ENCODE results near the gene ITM2C.

The ITM2C gene

DNA sequence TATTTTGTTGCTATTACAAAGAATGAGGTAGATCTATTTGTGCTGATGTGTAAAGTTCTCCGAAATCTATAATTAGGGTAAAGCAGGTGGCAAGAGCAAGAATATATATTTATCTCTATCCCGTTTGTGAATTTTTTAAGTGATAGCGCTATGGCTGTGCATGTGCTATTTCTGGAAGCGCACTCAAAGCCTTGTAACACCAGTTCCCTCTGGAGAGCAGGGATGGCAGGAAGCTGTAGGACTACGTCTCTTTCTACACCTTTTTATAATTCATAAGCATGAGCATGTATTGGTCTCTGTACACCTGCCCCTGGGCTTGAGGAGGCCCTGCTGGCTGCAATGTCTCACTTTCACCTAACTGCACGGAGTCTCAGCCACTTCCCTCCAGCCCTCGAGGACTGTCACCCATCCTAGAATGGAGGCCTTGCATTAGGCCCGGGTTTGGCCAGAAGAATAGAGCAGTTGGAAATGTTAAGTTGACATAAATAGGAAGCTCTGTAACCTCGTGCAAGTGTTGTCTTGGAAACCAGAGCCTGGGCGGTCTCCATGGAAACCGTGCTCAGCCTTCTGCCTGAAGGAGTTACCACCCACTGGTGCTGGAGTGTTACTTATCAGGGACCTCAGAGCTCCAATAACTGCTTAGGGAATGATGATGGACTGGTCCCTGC lies 20.9 kb downstream of the ITM2C start:
- H3K4me3 ChIP-seq (ENCODE audit: extremely low read depth, insufficient read depth, low read length, poor library complexity, severe bottlenecking) = no peak overlapping the region
- H3K27ac ChIP-seq (ENCODE audit: low read depth, low read length, severe bottlenecking) = no peak overlapping the region
- no peaks in the 10 kb centered on the region for H3K9me3 ChIP-seq (ENCODE audit: control insufficient read depth, low read length)
- no peaks in the 10 kb centered on the region for H3K36me3 ChIP-seq (ENCODE audit: control insufficient read depth, insufficient read depth, low read length)
- WGBS, 2 experiments (ENCODE audit: insufficient coverage in 2 of 2) = 51 to 62% methylated on average over 5 to 10 of the region's 11 CpGs
- peaks cover 10% of the 10 kb centered on the region for H3K4me1 ChIP-seq (ENCODE audit: control insufficient read depth, insufficient read depth, low read length, poor library complexity, severe bottlenecking)

GRCh38 chr2:230886206-230886605 lies 21.5 kb downstream of the ITM2C start:
- Histone ChIP-seq H3K27ac (ENCODE audit: low read depth, low read length, severe bottlenecking) (no peak overlapping the region), H3K9me3 (ENCODE audit: control insufficient read depth, low read length) (no peaks in the 10 kb centered on the region), H3K4me1 (ENCODE audit: control insufficient read depth, insufficient read depth, low read length, poor library complexity, severe bottlenecking) (peaks cover 15% of the 10 kb centered on the region), H3K4me3 (ENCODE audit: extremely low read depth, insufficient read depth, low read length, poor library complexity, severe bottlenecking) (no peak overlapping the region), H3K36me3 (ENCODE audit: control insufficient read depth, insufficient read depth, low read length) (no peaks in the 10 kb centered on the region)
- WGBS, 2 experiments (ENCODE audit: insufficient coverage in 2 of 2) = 68 to 87% methylated on average over 5 of the region's 5 CpGs

DNA sequence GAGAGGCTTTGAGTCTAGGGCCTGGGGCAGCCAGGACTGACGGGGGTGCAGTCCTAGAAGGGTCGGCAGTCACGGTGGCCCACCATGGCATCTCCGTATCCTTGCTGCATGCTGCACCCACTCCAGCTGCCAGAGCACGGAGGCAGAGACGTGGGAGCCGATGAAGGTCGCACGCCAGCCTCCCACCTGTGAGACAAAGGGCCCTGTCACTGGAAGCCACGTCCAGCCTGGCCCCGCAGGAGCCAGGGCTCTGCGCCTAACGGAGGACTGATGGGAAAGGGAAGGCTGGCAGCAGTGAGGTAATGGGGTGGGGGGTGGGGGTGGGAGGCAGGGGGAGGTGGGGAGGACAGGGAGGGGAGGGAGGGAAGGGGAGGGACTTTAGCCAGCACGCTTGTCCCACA lies 21.9 kb downstream of the ITM2C start:
- no peak overlapping the region for H3K27ac ChIP-seq (ENCODE audit: low read depth, low read length, severe bottlenecking)
- peaks cover 19% of the 10 kb centered on the region for H3K4me1 ChIP-seq (ENCODE audit: control insufficient read depth, insufficient read depth, low read length, poor library complexity, severe bottlenecking)
- H3K36me3 ChIP-seq (ENCODE audit: control insufficient read depth, insufficient read depth, low read length) = no peaks in the 10 kb centered on the region
- 65 to 71% methylated on average over 9 to 12 of the region's 14 CpGs for WGBS, 2 experiments (ENCODE audit: insufficient coverage in 2 of 2)
- H3K9me3 ChIP-seq (ENCODE audit: control insufficient read depth, low read length) = no peaks in the 10 kb centered on the region
- H3K4me3 ChIP-seq (ENCODE audit: extremely low read depth, insufficient read depth, low read length, poor library complexity, severe bottlenecking) = no peak overlapping the region

- Histone ChIP-seq H3K4me3 (ENCODE audit: extremely low read depth, insufficient read depth, low read length, poor library complexity, severe bottlenecking) (no peak overlapping the region), H3K9me3 (ENCODE audit: control insufficient read depth, low read length) (peaks cover 3% of the 10 kb centered on the region), H3K4me1 (ENCODE audit: control insufficient read depth, insufficient read depth, low read length, poor library complexity, severe bottlenecking) (peaks cover 19% of the 10 kb centered on the region), H3K36me3 (ENCODE audit: control insufficient read depth, insufficient read depth, low read length) (no peaks in the 10 kb centered on the region), H3K27ac (ENCODE audit: low read depth, low read length, severe bottlenecking) (no peak overlapping the region)
- 77 to 81% methylated on average over 4 to 5 of the region's 7 CpGs for WGBS, 2 experiments (ENCODE audit: insufficient coverage in 2 of 2)
Measured at GRCh38 chr2:230887342-230887741, 22.6 kb downstream of the ITM2C start.

GRCh38 chr2:230888824-230889400 lies 24.2 kb downstream of the ITM2C start:
- H3K36me3 ChIP-seq (ENCODE audit: control insufficient read depth, insufficient read depth, low read length) = no peaks in the 10 kb centered on the region
- peaks cover 6% of the 10 kb centered on the region for H3K9me3 ChIP-seq (ENCODE audit: control insufficient read depth, low read length)
- no peak overlapping the region for H3K27ac ChIP-seq (ENCODE audit: low read depth, low read length, severe bottlenecking)
- no peak overlapping the region for H3K4me3 ChIP-seq (ENCODE audit: extremely low read depth, insufficient read depth, low read length, poor library complexity, severe bottlenecking)
- H3K4me1 ChIP-seq (ENCODE audit: control insufficient read depth, insufficient read depth, low read length, poor library complexity, severe bottlenecking) = peaks cover 33% of the 10 kb centered on the region
- 95 to 100% methylated on average over 4 to 9 of the region's 14 CpGs for WGBS, 2 experiments (ENCODE audit: insufficient coverage in 2 of 2)

DNA sequence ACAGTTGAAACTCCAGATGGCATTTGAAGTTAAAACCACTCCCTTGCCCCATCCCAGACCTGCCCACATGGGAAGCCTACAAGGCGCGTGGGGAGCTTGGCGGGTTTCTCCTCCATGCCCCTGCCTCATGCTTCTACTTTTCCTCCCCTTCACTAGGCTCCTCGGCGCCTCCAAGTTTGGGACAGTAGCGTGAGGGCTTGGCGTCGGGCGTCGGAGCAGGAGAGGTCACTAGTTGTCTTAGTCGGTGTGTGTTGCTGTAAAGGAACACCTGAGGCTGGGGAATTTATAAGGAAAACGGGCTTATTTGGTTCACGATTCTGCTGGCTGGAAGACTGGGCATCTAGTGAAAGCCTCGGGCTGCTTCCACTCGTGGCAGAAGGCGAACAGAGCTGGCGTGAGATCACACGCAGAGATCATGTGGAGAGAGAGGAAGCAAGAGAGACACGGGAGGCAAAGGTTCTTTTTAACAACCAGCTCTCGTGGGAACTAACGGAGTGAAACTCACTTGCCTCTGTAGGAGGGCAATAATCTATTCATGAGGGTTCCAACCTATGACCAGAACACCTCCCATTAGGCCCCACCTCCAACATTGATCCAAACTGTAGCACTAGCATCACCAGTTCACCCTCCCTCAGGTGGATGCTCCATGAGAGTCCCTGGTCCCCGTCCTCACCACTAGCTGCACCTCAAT lies 25.3 kb downstream of the ITM2C start:
- no peak overlapping the region for H3K4me3 ChIP-seq (ENCODE audit: extremely low read depth, insufficient read depth, low read length, poor library complexity, severe bottlenecking)
- 82 to 90% methylated on average over 13 to 22 of the region's 22 CpGs for WGBS, 2 experiments (ENCODE audit: insufficient coverage in 2 of 2)
- H3K27ac ChIP-seq (ENCODE audit: low read depth, low read length, severe bottlenecking) = no peak overlapping the region
- no peaks in the 10 kb centered on the region for H3K36me3 ChIP-seq (ENCODE audit: control insufficient read depth, insufficient read depth, low read length)
- peaks cover 6% of the 10 kb centered on the region for H3K9me3 ChIP-seq (ENCODE audit: control insufficient read depth, low read length)
- H3K4me1 ChIP-seq (ENCODE audit: control insufficient read depth, insufficient read depth, low read length, poor library complexity, severe bottlenecking) = peaks cover 38% of the 10 kb centered on the region

DNA sequence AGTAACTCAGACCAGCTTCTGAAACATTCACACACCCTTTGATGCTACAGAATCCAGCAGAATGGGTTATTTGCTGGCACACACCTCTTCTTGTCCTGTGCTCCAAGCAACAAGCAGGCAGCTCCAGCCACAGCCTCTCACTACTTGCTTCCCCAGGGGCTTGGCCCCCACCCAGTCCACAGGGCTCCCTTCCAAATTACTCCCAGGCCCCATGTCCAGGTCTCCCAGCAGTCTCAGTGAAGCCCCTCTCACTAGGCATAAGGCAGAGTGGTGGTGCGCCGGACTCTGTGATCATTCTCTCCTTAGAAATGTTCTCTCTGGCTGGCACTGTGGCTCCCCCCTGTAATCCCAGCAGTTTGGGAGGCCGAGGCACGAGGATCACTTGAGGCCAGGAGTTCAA lies 25.9 kb downstream of the ITM2C start:
- Histone ChIP-seq H3K4me1 (ENCODE audit: control insufficient read depth, insufficient read depth, low read length, poor library complexity, severe bottlenecking) (peaks cover 37% of the 10 kb centered on the region), H3K4me3 (ENCODE audit: extremely low read depth, insufficient read depth, low read length, poor library complexity, severe bottlenecking) (no peak overlapping the region), H3K9me3 (ENCODE audit: control insufficient read depth, low read length) (peaks cover 6% of the 10 kb centered on the region), H3K27ac (ENCODE audit: low read depth, low read length, severe bottlenecking) (no peak overlapping the region), H3K36me3 (ENCODE audit: control insufficient read depth, insufficient read depth, low read length) (no peaks in the 10 kb centered on the region)
- 93 to 94% methylated on average over 4 of the region's 4 CpGs for WGBS, 2 experiments (ENCODE audit: insufficient coverage in 2 of 2)

DNA sequence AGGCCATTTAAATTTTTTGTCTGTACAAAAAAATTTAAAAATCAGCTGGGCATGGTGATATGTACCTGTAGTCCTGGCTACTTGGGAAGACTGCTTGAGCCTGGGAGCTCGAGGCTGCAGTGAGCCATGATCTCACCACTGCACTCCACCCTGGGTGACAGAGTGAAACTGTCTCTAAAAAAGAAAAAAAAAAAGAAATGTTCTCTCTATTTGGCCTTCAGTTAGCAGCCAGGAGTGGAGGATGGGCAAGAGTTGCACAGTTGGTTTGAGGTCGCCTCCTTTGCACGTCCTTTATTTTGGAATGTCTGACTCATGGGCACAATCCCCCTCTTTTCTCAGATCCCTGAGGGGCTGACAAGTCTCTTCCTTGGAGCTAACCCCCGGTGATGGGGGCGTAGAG lies 26.3 kb downstream of the ITM2C start:
- Histone ChIP-seq H3K4me1 (ENCODE audit: control insufficient read depth, insufficient read depth, low read length, poor library complexity, severe bottlenecking) (peaks cover 32% of the 10 kb centered on the region), H3K36me3 (ENCODE audit: control insufficient read depth, insufficient read depth, low read length) (no peaks in the 10 kb centered on the region), H3K27ac (ENCODE audit: low read depth, low read length, severe bottlenecking) (peak overlapping the region; percentile 41), H3K9me3 (ENCODE audit: control insufficient read depth, low read length) (peaks cover 6% of the 10 kb centered on the region), H3K4me3 (ENCODE audit: extremely low read depth, insufficient read depth, low read length, poor library complexity, severe bottlenecking) (no peak overlapping the region)
- 76 to 88% methylated on average over 2 to 3 of the region's 5 CpGs for WGBS, 2 experiments (ENCODE audit: insufficient coverage in 2 of 2)

GRCh38 chr2:230891509-230891908 lies 26.8 kb downstream of the ITM2C start:
- 86 to 87% methylated on average over 4 to 6 of the region's 6 CpGs for WGBS, 2 experiments (ENCODE audit: insufficient coverage in 2 of 2)

GRCh38 chr2:230893338-230893737 lies 28.6 kb downstream of the ITM2C start:
- H3K9me3 ChIP-seq (ENCODE audit: control insufficient read depth, low read length) = peaks cover 6% of the 10 kb centered on the region
- no peak overlapping the region for H3K27ac ChIP-seq (ENCODE audit: low read depth, low read length, severe bottlenecking)
- H3K4me3 ChIP-seq (ENCODE audit: extremely low read depth, insufficient read depth, low read length, poor library complexity, severe bottlenecking) = no peak overlapping the region
- H3K36me3 ChIP-seq (ENCODE audit: control insufficient read depth, insufficient read depth, low read length) = no peaks in the 10 kb centered on the region
- WGBS, 2 experiments (ENCODE audit: insufficient coverage in 2 of 2) = 61 to 73% methylated on average over 3 to 6 of the region's 6 CpGs
- H3K4me1 ChIP-seq (ENCODE audit: control insufficient read depth, insufficient read depth, low read length, poor library complexity, severe bottlenecking) = peaks cover 31% of the 10 kb centered on the region

More at GRCh38 chr2:230891509-230891908, 26.8 kb downstream of the ITM2C start:
- no peak overlapping the region for H3K4me3 ChIP-seq (ENCODE audit: extremely low read depth, insufficient read depth, low read length, poor library complexity, severe bottlenecking)
- H3K36me3 ChIP-seq (ENCODE audit: control insufficient read depth, insufficient read depth, low read length) = no peaks in the 10 kb centered on the region
- peak overlapping the region; percentile 41 for H3K27ac ChIP-seq (ENCODE audit: low read depth, low read length, severe bottlenecking)
- H3K4me1 ChIP-seq (ENCODE audit: control insufficient read depth, insufficient read depth, low read length, poor library complexity, severe bottlenecking) = peaks cover 31% of the 10 kb centered on the region
- peaks cover 6% of the 10 kb centered on the region for H3K9me3 ChIP-seq (ENCODE audit: control insufficient read depth, low read length)

Data from mesodermal cell (in vitro differentiated cells).